Neural crest cell (in vitro differentiated cells): ENCODE measurements around the gene SIAH3. TPM values are rescaled to one million over a fixed set of nuclear protein-coding genes. Genes with fewer than 3 reads are reported as not detected.
A peak's percentile ranks its signal among the peaks of the same experiment; 100 is the strongest.

Experiments used
- DNase-seq: peaks from one replicate; pipeline ENCODE4 v3.0.0; 2021; ENCODE audit warnings: low read depth, mixed read lengths, low spot score
- H3K27ac Mint-ChIP-seq: one replicate; pipeline ENCODE4 v1.8.0; 2021; ENCODE audit warnings: mild to moderate bottlenecking, mixed read lengths; ENCODE audit not compliant: unreplicated experiment
- H3K27me3 Mint-ChIP-seq: 2 replicates; pipeline ENCODE4 v1.8.0; 2021; ENCODE audit warnings: low read depth, mild to moderate bottlenecking, mixed read lengths
- H3K36me3 Mint-ChIP-seq: 2 replicates; pipeline ENCODE4 v1.8.0; 2021; ENCODE audit warnings: low read depth, mild to moderate bottlenecking, mixed read lengths
- H3K4me1 Mint-ChIP-seq: 2 replicates; pipeline ENCODE4 v1.8.0; 2021; ENCODE audit warnings: mixed read lengths
- H3K4me3 Mint-ChIP-seq: one replicate; pipeline ENCODE4 v1.8.0; 2021; ENCODE audit warnings: mild to moderate bottlenecking, mixed read lengths
- H3K9me3 Mint-ChIP-seq: 2 replicates; pipeline ENCODE4 v1.8.0; 2021; ENCODE audit warnings: mixed read lengths
- total RNA-seq: library from RNA; stranded (reverse); gene quantifications from 2 replicates; pipeline ENCODE4 v1.2.1, GENCODE V29; 2021
- TF ChIP-seq, protein P1 (sequence below): fragments of 200-600 bp; sonication (generic); conservative IDR thresholded peaks from 2 replicates; pipeline ENCODE4 v1.5.0; 2021; ENCODE audit warnings: antibody characterized with exemption, mild to moderate bottlenecking

Gene SIAH3
- total RNA-seq, 1 donor from 2014 or later, result 0.42 TPM

DNA sequence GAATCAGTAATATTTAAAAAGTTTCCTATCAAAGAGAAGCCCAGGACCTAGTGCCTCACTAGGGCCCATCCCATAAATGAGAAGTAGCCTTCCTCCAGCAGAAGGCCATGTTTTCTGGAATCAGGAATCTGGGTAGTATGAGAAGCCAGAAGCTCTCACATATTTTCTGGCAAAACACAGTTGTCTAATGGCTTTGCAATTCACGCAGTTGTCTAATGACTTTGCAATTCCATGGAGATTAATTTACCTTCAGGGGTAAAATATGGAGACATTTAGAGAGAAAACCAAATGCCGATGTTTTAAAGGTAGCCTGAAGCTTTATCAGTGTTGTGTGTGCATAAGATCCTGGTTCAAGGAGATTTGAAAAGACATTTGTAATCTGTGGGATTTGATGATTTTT is 29.8 kb upstream of the SIAH3 start:
- TF ChIP-seq, protein P1, sequence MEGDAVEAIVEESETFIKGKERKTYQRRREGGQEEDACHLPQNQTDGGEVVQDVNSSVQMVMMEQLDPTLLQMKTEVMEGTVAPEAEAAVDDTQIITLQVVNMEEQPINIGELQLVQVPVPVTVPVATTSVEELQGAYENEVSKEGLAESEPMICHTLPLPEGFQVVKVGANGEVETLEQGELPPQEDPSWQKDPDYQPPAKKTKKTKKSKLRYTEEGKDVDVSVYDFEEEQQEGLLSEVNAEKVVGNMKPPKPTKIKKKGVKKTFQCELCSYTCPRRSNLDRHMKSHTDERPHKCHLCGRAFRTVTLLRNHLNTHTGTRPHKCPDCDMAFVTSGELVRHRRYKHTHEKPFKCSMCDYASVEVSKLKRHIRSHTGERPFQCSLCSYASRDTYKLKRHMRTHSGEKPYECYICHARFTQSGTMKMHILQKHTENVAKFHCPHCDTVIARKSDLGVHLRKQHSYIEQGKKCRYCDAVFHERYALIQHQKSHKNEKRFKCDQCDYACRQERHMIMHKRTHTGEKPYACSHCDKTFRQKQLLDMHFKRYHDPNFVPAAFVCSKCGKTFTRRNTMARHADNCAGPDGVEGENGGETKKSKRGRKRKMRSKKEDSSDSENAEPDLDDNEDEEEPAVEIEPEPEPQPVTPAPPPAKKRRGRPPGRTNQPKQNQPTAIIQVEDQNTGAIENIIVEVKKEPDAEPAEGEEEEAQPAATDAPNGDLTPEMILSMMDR, result no peak
- H3K4me1 Mint-ChIP-seq, result peaks cover 27% of the 10 kb centered on the region
- no peaks in the 10 kb centered on the region for H3K36me3 Mint-ChIP-seq
- no peak overlapping the region for H3K27ac Mint-ChIP-seq
- H3K4me3 Mint-ChIP-seq, result no peak overlapping the region
- no peaks in the 10 kb centered on the region for H3K9me3 Mint-ChIP-seq
- H3K27me3 Mint-ChIP-seq, result no peaks in the 10 kb centered on the region
- DNase-seq, result no peak

DNA sequence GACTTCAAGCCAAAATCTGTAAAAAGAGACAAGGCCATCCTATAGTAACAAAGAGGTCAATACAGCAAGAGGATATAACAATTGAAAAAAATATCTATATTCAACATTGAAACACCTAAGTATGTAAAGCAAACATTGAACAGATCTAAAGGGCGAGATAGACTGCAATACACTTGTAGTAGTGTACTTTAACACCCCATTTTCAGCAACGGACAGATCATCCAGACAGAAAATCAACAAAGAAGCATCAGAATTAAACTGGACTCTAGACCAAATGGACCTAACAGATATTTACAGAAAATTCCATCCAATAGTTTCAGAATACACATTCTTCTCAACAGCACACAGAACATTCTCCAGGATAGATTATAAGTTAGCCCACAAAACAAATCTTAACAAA is 28.7 kb upstream of the SIAH3 start:
- Mint-ChIP-seq H3K4me3 (no peak overlapping the region), H3K36me3 (no peaks in the 10 kb centered on the region), H3K9me3 (no peaks in the 10 kb centered on the region), H3K27me3 (no peaks in the 10 kb centered on the region), H3K27ac (no peak overlapping the region), H3K4me1 (peaks cover 28% of the 10 kb centered on the region)
- TF ChIP-seq, protein P1, result no peak
- no peak for DNase-seq

DNA sequence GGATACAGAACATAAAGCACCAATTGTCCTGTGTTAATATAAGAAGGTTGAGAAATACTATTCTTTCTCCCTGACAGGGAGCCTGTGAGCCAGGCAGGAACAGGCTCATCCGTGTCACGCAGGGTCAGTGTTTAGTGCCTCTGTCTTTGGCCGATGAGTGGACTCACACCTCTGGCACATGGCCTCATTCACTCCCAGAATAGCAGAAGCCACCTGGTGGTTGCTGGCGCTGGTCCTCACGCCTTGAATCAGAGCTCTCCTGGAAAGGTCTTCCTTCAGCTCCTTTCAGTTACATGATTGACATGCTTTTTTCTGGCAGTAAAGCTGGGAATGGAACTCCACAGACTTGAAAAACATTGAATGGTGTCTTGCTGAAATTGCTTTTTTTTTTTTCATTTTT is 28.1 kb upstream of the SIAH3 start:
- H3K36me3 Mint-ChIP-seq, result no peaks in the 10 kb centered on the region
- no peaks in the 10 kb centered on the region for H3K27me3 Mint-ChIP-seq
- H3K9me3 Mint-ChIP-seq, result no peaks in the 10 kb centered on the region
- H3K4me1 Mint-ChIP-seq, result peaks cover 33% of the 10 kb centered on the region
- DNase-seq, result no peak
- TF ChIP-seq, protein P1, result peak; percentile 53
- H3K4me3 Mint-ChIP-seq, result no peak overlapping the region
- no peak overlapping the region for H3K27ac Mint-ChIP-seq

DNA sequence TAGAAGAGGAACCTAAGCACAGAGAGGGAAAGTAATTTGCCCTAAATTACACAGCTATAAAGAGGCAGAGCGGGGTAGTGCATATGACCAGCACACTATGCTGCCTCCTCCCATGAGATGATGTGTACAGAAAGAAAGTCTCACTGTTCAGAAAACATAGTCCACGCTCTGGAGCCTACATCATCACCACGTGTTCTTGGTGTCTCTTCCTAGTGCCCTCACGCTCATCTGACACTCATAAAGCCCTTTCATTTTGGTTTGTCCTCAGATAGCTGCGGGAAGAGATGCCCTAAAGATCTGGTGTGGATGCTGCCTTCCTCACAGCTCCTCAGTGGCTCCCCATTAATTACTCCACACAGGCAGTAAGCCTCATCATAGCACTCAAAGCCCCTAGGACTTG is 27.4 kb upstream of the SIAH3 start:
- Mint-ChIP-seq H3K4me1 (peaks cover 35% of the 10 kb centered on the region), H3K27ac (no peak overlapping the region), H3K9me3 (no peaks in the 10 kb centered on the region), H3K4me3 (no peak overlapping the region), H3K36me3 (no peaks in the 10 kb centered on the region), H3K27me3 (no peaks in the 10 kb centered on the region)
- DNase-seq, result no peak
- TF ChIP-seq, protein P1, result no peak

DNA sequence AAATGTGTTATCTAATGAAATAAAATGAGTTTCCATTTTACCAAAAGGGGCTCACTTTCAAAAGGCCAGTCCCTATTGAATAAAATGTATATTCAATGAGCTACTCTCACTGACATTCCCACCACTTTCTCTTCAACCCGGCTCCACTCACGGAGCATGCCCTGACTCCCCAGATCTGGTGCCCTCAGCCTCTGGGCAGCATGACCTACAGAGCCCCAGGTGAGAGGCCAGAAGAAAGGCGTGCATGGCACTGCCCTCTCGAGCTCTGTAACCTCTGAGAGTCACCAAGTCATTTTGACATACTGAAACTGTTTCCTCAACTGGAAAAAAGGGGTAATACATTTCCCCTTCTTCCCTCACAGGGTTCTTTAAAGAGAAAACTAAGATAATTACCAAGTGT is 25.2 kb upstream of the SIAH3 start:
- Mint-ChIP-seq H3K27ac (no peak overlapping the region), H3K36me3 (no peaks in the 10 kb centered on the region), H3K4me1 (peaks cover 33% of the 10 kb centered on the region), H3K9me3 (no peaks in the 10 kb centered on the region), H3K27me3 (no peaks in the 10 kb centered on the region), H3K4me3 (no peak overlapping the region)
- DNase-seq, result no peak
- TF ChIP-seq, protein P1, result no peak

DNA sequence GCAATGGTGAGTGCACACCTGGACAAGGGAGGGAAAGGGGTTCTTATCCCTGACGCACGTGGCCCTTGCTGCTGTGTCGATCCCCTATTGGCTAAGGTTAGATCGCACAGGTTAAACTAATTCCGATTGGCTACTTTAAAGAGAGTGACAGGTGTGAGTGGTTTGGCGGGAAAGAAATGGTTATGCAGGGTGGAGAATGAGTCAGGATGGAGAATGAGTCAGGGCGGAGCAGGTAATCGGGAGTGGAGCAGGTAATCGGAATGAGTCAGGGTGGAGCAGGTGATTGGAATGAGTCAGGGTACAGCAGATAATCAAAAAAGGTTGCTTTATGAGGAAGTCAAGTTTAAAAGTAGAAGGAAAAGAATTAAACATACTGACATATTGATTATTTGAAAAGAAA is 24.4 kb upstream of the SIAH3 start:
- TF ChIP-seq, protein P1, result no peak
- Mint-ChIP-seq H3K27ac (peak overlapping the region; percentile 81), H3K4me3 (no peak overlapping the region), H3K4me1 (peaks cover 33% of the 10 kb centered on the region), H3K9me3 (no peaks in the 10 kb centered on the region), H3K36me3 (no peaks in the 10 kb centered on the region), H3K27me3 (no peaks in the 10 kb centered on the region)
- no peak for DNase-seq
